ENCODE data around the gene STK39. TPM values are rescaled to one million over a fixed set of nuclear protein-coding genes. Genes with fewer than 3 reads are reported as not detected.

The STK39 gene
- total RNA-seq, 2 experiments from 2014 or later, result 7.9 to 9.5 TPM

- ChIA-PET POLR2A (no interaction called here), CTCF (no interaction called here)
- Histone ChIP-seq H3K27ac (ENCODE audit: low read depth in 1 of 2, low read length in 2 of 2) (no peak overlapping the region), H3K4me3 (ENCODE audit: low read length) (no peak overlapping the region), H3K27me3 (ENCODE audit: control insufficient read depth in 1 of 2, insufficient read depth in 2 of 2, low read length in 2 of 2) (no peaks in the 10 kb centered on the region), H3K9me3 (ENCODE audit: control insufficient read depth in 1 of 2, insufficient read depth in 1 of 2, low read length in 2 of 2) (no peaks in the 10 kb centered on the region), H3K4me1 (ENCODE audit: insufficient read depth, low read length) (no peaks in the 10 kb centered on the region), H3K36me3 (ENCODE audit: insufficient read depth, low read length) (peaks cover 26% of the 10 kb centered on the region)
- no peak for ATAC-seq (ENCODE audit: poor library complexity)
- no peak for DNase-seq
- Mint-ChIP-seq H3K9me3 (no peaks in the 10 kb centered on the region), H3K36me3 (ENCODE audit: low read depth) (peaks cover 52% of the 10 kb centered on the region), H3K4me3 (no peak overlapping the region), H3K4me1 (ENCODE audit: low read depth) (no peaks in the 10 kb centered on the region), H3K27me3 (no peaks in the 10 kb centered on the region), H3K27ac (no peak overlapping the region)
- no peak for TF ChIP-seq CTCF (IDR thresholded peaks at IDR 0.05)
- intact Hi-C loops (cut with DNase I, micrococcal nuclease), result no loop called here
Measured at GRCh38 chr2:168114040-168114439, 133.4 kb downstream of the STK39 start.

- H3K4me3 ChIP-seq (ENCODE audit: low read length), result no peak overlapping the region
- Mint-ChIP-seq H3K4me1 (ENCODE audit: low read depth) (no peaks in the 10 kb centered on the region), H3K27me3 (no peaks in the 10 kb centered on the region), H3K36me3 (ENCODE audit: low read depth) (peaks cover 70% of the 10 kb centered on the region), H3K9me3 (no peaks in the 10 kb centered on the region), H3K4me3 (no peak overlapping the region), H3K27ac (no peak overlapping the region)
- no peak overlapping the region for H3K27ac ChIP-seq (ENCODE audit: low read depth in 1 of 2, low read length in 2 of 2)
- H3K36me3 ChIP-seq (ENCODE audit: insufficient read depth, low read length), result peaks cover 4% of the 10 kb centered on the region
- H3K27me3 ChIP-seq (ENCODE audit: control insufficient read depth in 1 of 2, insufficient read depth in 2 of 2, low read length in 2 of 2), result no peaks in the 10 kb centered on the region
- ChIA-PET CTCF (interaction anchor here (1.9 kb wide), 1 partner anchor 12 kb away, joined by 6 read pairs; no protein-coding TSS in a partner anchor), POLR2A (no interaction called here)
- H3K9me3 ChIP-seq (ENCODE audit: control insufficient read depth in 1 of 2, insufficient read depth in 1 of 2, low read length in 2 of 2), result no peaks in the 10 kb centered on the region
- TF ChIP-seq CTCF (IDR thresholded peaks at IDR 0.05), result no peak
- intact Hi-C loops (cut with DNase I, micrococcal nuclease), result no loop called here
- ATAC-seq (ENCODE audit: poor library complexity) (no peak), DNase-seq (no peak)
- no peaks in the 10 kb centered on the region for H3K4me1 ChIP-seq (ENCODE audit: insufficient read depth, low read length)
Measured at GRCh38 chr2:168107322-168107721, 140.1 kb downstream of the STK39 start.

- intact Hi-C loops (cut with DNase I, micrococcal nuclease), result no loop called here
- H3K9me3 Mint-ChIP-seq, result no peaks in the 10 kb centered on the region
- no peak for TF ChIP-seq CTCF (IDR thresholded peaks at IDR 0.05)
- Histone ChIP-seq H3K36me3 (ENCODE audit: insufficient read depth, low read length) (peaks cover 4% of the 10 kb centered on the region), H3K9me3 (ENCODE audit: control insufficient read depth in 1 of 2, insufficient read depth in 1 of 2, low read length in 2 of 2) (no peaks in the 10 kb centered on the region), H3K27ac (ENCODE audit: low read depth in 1 of 2, low read length in 2 of 2) (no peak overlapping the region), H3K4me3 (ENCODE audit: low read length) (no peak overlapping the region), H3K27me3 (ENCODE audit: control insufficient read depth in 1 of 2, insufficient read depth in 2 of 2, low read length in 2 of 2) (no peaks in the 10 kb centered on the region), H3K4me1 (ENCODE audit: insufficient read depth, low read length) (no peaks in the 10 kb centered on the region)
- DNase-seq, result no peak
- H3K4me3 Mint-ChIP-seq, result no peak overlapping the region
- ATAC-seq (ENCODE audit: poor library complexity), result no peak
- ChIA-PET POLR2A (interaction anchor here (0.6 kb wide), 1 partner anchor 56 kb away, joined by 3 read pairs; no protein-coding TSS in a partner anchor), CTCF (interaction anchor here (1.1 kb wide), 1 partner anchor 13 kb away, joined by 3 read pairs; no protein-coding TSS in a partner anchor)
- H3K36me3 Mint-ChIP-seq (ENCODE audit: low read depth), result peaks cover 71% of the 10 kb centered on the region
- no peak overlapping the region for H3K27ac Mint-ChIP-seq
- H3K4me1 Mint-ChIP-seq (ENCODE audit: low read depth), result no peaks in the 10 kb centered on the region
- H3K27me3 Mint-ChIP-seq, result no peaks in the 10 kb centered on the region
Measured at GRCh38 chr2:168105127-168105683, 142.2 kb downstream of the STK39 start.
